Lung (tissue), 12 donors: Measurements from ENCODE around the gene CCDC74B. TPM values are rescaled to one million over a fixed set of nuclear protein-coding genes. Genes with fewer than 3 reads are reported as not detected.

Experiments
- ATAC-seq: fragments of 200-7000 bp; cut with Tn5 transposase; one replicate; pipeline ENCODE4 v1.9.1; 2020; ENCODE audit warnings: moderate number of reproducible peaks; ENCODE audit not compliant: insufficient read depth, low FRiP score
- DNase-seq, 3 donors: peaks; one replicate each; pipeline ENCODE4 v3.0.0-alpha.2; 2013 to 2017
- H3K27ac ChIP-seq, 2 donors: one replicate each; pipeline ENCODE4 v1.5.1; 2013; ENCODE audit warnings: mild to moderate bottlenecking in 2 of 2, moderate library complexity in 2 of 2, control low read depth in 1 of 2, inconsistent platforms in 1 of 2, low read depth in 1 of 2, low read length in 1 of 2
- H3K27me3 ChIP-seq, 3 donors: one replicate each; pipeline ENCODE4 v1.5.1; 2013; ENCODE audit warnings: low read length in 2 of 3; ENCODE audit not compliant: control insufficient read depth in 3 of 3, insufficient read depth in 3 of 3
- H3K36me3 ChIP-seq, 4 donors: one replicate each; pipeline ENCODE4 v1.5.1; 2013; ENCODE audit warnings: low read length in 4 of 4, mild to moderate bottlenecking in 1 of 4, moderate library complexity in 1 of 4; ENCODE audit not compliant: control insufficient read depth in 4 of 4, insufficient read depth in 4 of 4
- H3K4me1 ChIP-seq, 5 donors: one replicate each; pipeline ENCODE4 v1.5.1; 2013; ENCODE audit warnings: low read length in 5 of 5, mild to moderate bottlenecking in 2 of 5, moderate library complexity in 1 of 5; ENCODE audit not compliant: control insufficient read depth in 5 of 5, insufficient read depth in 5 of 5
- H3K4me3 ChIP-seq: one replicate; pipeline ENCODE4 v1.5.1; 2013; ENCODE audit warnings: mild to moderate bottlenecking, control low read depth, moderate library complexity
- H3K9ac ChIP-seq, 2 donors: one replicate each; pipeline ENCODE4 v1.5.1; 2013; ENCODE audit warnings: low read length in 2 of 2, control low read depth in 1 of 2; ENCODE audit not compliant: insufficient read depth in 1 of 2
- H3K9me3 ChIP-seq, 4 donors: one replicate each; pipeline ENCODE4 v1.5.1; 2013; ENCODE audit warnings: low read length in 3 of 4, mild to moderate bottlenecking in 1 of 4, moderate library complexity in 1 of 4; ENCODE audit not compliant: control insufficient read depth in 4 of 4, insufficient read depth in 3 of 4
- CTCF ChIP-seq: IDR thresholded peaks from 2 replicates; pipeline ENCODE4 v1.5.1; 2012; ENCODE audit warnings: mild to moderate bottlenecking; ENCODE audit errors: control extremely low read depth, extremely low read depth
- WGBS, 2 donors: extraction: QIAGEN DNeasy Blood & Tissue Kit; methylation state at CpG; one replicate each; pipeline ENCODE4 v1.1.7; 2013; 5-methylcytosine and 5-hydroxymethylcytosine counted together
- polyA plus RNA-seq, 2 donors: library from polyadenylated mRNA; stranded (reverse); fragments of 200-250 nt; gene quantifications; one replicate each; pipeline ENCODE4 v1.2.1, GENCODE V29; 2013
- total RNA-seq, 2 donors: library from RNA; depleted of rRNA in 1 of 2; stranded (reverse); fragments of >200 nt in 1 of 2; gene quantifications; one replicate each; pipeline ENCODE4 v1.2.1, GENCODE V29; 2014 to 2021
- donor health status: control.
- donor health status: control.
- donor health status: Bipolar disorder and iron deficiency.
- donor health status: healthy.
- donor health status: DM: yes; HTN: yes; CAD: no.

CCDC74B gene
- total and polyA plus RNA-seq, 4 donors, result 4.4 to 14.7 (median 10.0) TPM

- H3K36me3 ChIP-seq, result peaks cover 0 to 4% (median under 1%) of the 10 kb centered on the region in 4 donors
- 84 to 94% methylated on average over 6 to 8 of the region's 8 CpGs for whole genome bisulfite sequencing, 2 donors
- DNase-seq, result no peak
- H3K4me1 ChIP-seq, result peaks cover 0 to 13% (median 3%) of the 10 kb centered on the region in 5 donors
- no peak for TF ChIP-seq CTCF
- peaks cover 0 to 2% (median 0%) of the 10 kb centered on the region in 4 donors for H3K9me3 ChIP-seq
- H3K27me3 ChIP-seq, result no peaks in the 10 kb centered on the region
- H3K4me3 ChIP-seq, result no peak overlapping the region
- no peak overlapping the region for H3K9ac ChIP-seq
- H3K27ac ChIP-seq, result no peak overlapping the region
- no peak for ATAC-seq
These were observed 42.4 kb upstream of the CCDC74B start for GRCh38 chr2:130187268-130187667.

GRCh38 chr2:130186391-130186790 is 41.5 kb upstream of the CCDC74B start:
- no peak for TF ChIP-seq CTCF
- Histone ChIP-seq H3K4me1 (peaks cover 0 to 13% (median 3%) of the 10 kb centered on the region in 5 donors), H3K27me3 (no peaks in the 10 kb centered on the region), H3K9me3 (peaks cover 0 to 2% (median 0%) of the 10 kb centered on the region in 4 donors), H3K36me3 (peaks cover 0 to 2% (median under 1%) of the 10 kb centered on the region in 4 donors), H3K4me3 (no peak overlapping the region), H3K9ac (no peak overlapping the region), H3K27ac (no peak overlapping the region)
- 93 to 96% methylated on average over 5 of the region's 5 CpGs for WGBS, 2 donors
- ATAC-seq, result no peak
- no peak for DNase-seq

- peaks cover 0 to 5% (median under 1%) of the 10 kb centered on the region in 4 donors for H3K36me3 ChIP-seq
- peaks cover 0 to 13% (median 3%) of the 10 kb centered on the region in 5 donors for H3K4me1 ChIP-seq
- ATAC-seq, result no peak
- no peak overlapping the region for H3K4me3 ChIP-seq
- no peak overlapping the region for H3K9ac ChIP-seq
- no peak for TF ChIP-seq CTCF
- no peaks in the 10 kb centered on the region for H3K27me3 ChIP-seq
- H3K9me3 ChIP-seq, result no peaks in the 10 kb centered on the region
- WGBS, 2 donors, result 87 to 98% methylated on average over 4 of the region's 4 CpGs
- no peak for DNase-seq
- no peak overlapping the region for H3K27ac ChIP-seq
These were observed 41.0 kb upstream of the CCDC74B start for GRCh38 chr2:130185896-130186295.

- 92 to 93% methylated on average over 9 to 10 of the region's 10 CpGs for WGBS, 2 donors
- Histone ChIP-seq H3K9ac (no peak overlapping the region), H3K27ac (no peak overlapping the region), H3K27me3 (no peaks in the 10 kb centered on the region), H3K9me3 (no peaks in the 10 kb centered on the region), H3K4me3 (no peak overlapping the region), H3K36me3 (peaks cover 0 to 5% (median under 1%) of the 10 kb centered on the region in 4 donors), H3K4me1 (peaks cover 0 to 15% (median 3%) of the 10 kb centered on the region in 5 donors)
- DNase-seq (no peak), ATAC-seq (no peak)
- no peak for TF ChIP-seq CTCF
These were observed 40.5 kb upstream of the CCDC74B start for GRCh38 chr2:130185436-130185835.
